ES-I3 (cell line): ENCODE measurements around the gene ZSWIM1.

ENCODE experiments used
- H3K36me3 ChIP-seq: 2 replicates; pipeline ENCODE4 v1.6.1; 2013; ENCODE audit warnings: mild to moderate bottlenecking, low read length, control low read depth, moderate library complexity; ENCODE audit not compliant: insufficient read depth
- H3K4me1 ChIP-seq: 2 replicates; pipeline ENCODE4 v1.6.1; 2013; ENCODE audit warnings: mild to moderate bottlenecking, control low read depth, low read length; ENCODE audit not compliant: insufficient read depth
- H3K9ac ChIP-seq: 2 replicates; pipeline ENCODE4 v1.6.1; 2013; ENCODE audit warnings: low read depth, mild to moderate bottlenecking, low read length, moderate library complexity
- H3K9me3 ChIP-seq: 2 replicates; pipeline ENCODE4 v1.6.1; 2013; ENCODE audit warnings: mild to moderate bottlenecking, low read length, moderate library complexity; ENCODE audit not compliant: control insufficient read depth, insufficient read depth

The ZSWIM1 gene

DNA sequence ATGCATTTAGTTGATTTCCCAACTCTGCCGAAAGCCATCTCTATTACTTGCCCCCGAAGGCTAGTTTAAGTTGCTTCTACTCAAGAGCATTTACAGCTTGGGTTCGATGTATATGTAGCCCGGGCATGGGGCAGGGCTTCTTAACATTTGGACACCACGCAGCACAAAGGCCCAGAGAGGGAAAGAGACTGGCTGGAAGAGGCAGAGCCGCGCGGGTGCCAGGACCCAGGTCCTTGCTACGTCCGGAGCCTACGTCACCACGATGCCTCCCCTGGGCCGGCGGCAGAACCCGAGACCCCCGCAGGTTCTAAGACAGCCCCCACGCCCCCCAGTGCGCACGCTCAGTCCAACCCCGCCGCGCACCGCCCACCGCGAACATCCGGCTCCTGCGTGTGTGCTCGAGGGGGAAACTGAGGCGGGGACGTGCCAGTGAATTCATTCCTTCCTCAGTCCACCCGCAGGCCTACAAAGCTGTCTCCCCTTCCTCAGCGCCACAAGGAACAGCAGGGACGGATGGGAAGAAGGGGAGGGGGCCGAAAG is 53.1 kb downstream of the ZSWIM1 start:
- H3K4me1 ChIP-seq = peaks cover 17% of the 10 kb centered on the region
- H3K9ac ChIP-seq = peak overlapping the region; percentile 98
- H3K36me3 ChIP-seq = no peaks in the 10 kb centered on the region
- H3K9me3 ChIP-seq = no peaks in the 10 kb centered on the region
